GM12878 (cell line): Measurements from ENCODE around the gene CD3D. TPM values are rescaled to one million over a fixed set of nuclear protein-coding genes. Genes with fewer than 3 reads are reported as not detected.

Source experiments
- ATAC-seq: fragments of 200-7000 bp; cut with Tn5 transposase; 3 replicates; pipeline ENCODE4 v1.9.1; 2020; ENCODE audit warnings: mild to moderate bottlenecking, moderate library complexity
- BruUV-seq: library from RNA; stranded (reverse); fragments of 400-500 nt; replicated peaks from 2 replicates; lab custom pipeline; 2021; lab: Mats Ljungman, UMichigan
- CTCF ChIA-PET: fragments of 300-600 bp; sonication (Branson Sonifier 250); formaldehyde crosslinking; extraction: SDS; loops from one replicate; lab custom pipeline; 2021; ENCODE audit warnings: inconsistent platforms; lab: Yijun Ruan, JAX
- POLR2A ChIA-PET: fragments of 350-600 bp; formaldehyde crosslinking; extraction: SDS; loops from one replicate; lab custom pipeline; 2021; ENCODE audit warnings: inconsistent platforms; lab: Charles Lee
- RAD21 ChIA-PET: fragments of 300-600 bp; sonication (Branson Sonifier 250); formaldehyde crosslinking; loops from one replicate; lab custom pipeline; 2023; ENCODE audit warnings: antibody characterized with exemption; ENCODE audit not compliant: unreplicated experiment; lab: Charles Lee
- SMC1A ChIA-PET: fragments of 300-600 bp; sonication (Branson Sonifier 250); formaldehyde crosslinking; loops from one replicate; lab custom pipeline; 2023; ENCODE audit not compliant: unreplicated experiment, uncharacterized antibody; lab: Charles Lee
- DNase-seq: peaks from one replicate; pipeline ENCODE4 v3.0.0-alpha.2; 2011; ENCODE audit warnings: low read depth, low spot score
- FAIRE-seq: peaks from 3 replicates; lab custom pipeline; 2011; peaks lifted over from hg19 to GRCh38; lab: Jason Lieb, UNC
- H2AFZ ChIP-seq: 2 replicates; pipeline ENCODE4 v1.6.0; 2011; ENCODE audit warnings: low read depth, low read length, control low read depth; ENCODE audit not compliant: control insufficient read depth
- H3K27ac ChIP-seq: 2 replicates; pipeline ENCODE4 v1.5.1; 2011; ENCODE audit warnings: control low read depth; ENCODE audit not compliant: control insufficient read depth, insufficient read depth
- H3K27me3 ChIP-seq, 2 experiments: replicated peaks in 1 of 2; 2 replicates each; pipeline versions ENCODE4 v1.6.0 to v1.6.1; 2011; ENCODE audit warnings: low read length in 1 of 2; ENCODE audit not compliant: control insufficient read depth in 2 of 2, insufficient read depth in 2 of 2
- H3K36me3 ChIP-seq, 2 experiments: 2 replicates each; pipeline ENCODE4 v1.5.1; 2011; ENCODE audit warnings: low read length in 1 of 2; ENCODE audit not compliant: control insufficient read depth in 2 of 2, insufficient read depth in 2 of 2
- H3K4me1 ChIP-seq: 2 replicates; pipeline ENCODE4 v1.6.1; 2011; ENCODE audit warnings: mild to moderate bottlenecking, low read length, moderate library complexity, mixed read lengths; ENCODE audit not compliant: control insufficient read depth, insufficient read depth
- H3K4me2 ChIP-seq: 2 replicates; pipeline ENCODE4 v1.6.0; 2011; ENCODE audit warnings: control low read depth; ENCODE audit not compliant: control insufficient read depth, insufficient read depth
- H3K4me3 ChIP-seq: fragments of 200-600 bp; sonication (generic); 2 replicates; pipeline ENCODE4 v1.5.1; 2016
- H3K79me2 ChIP-seq: 2 replicates; pipeline ENCODE4 v1.6.0; 2011; ENCODE audit warnings: low read length; ENCODE audit not compliant: control insufficient read depth, insufficient read depth
- H3K9ac ChIP-seq: 2 replicates; pipeline ENCODE4 v1.8.0; 2011; ENCODE audit warnings: low read length, control low read depth, mixed read lengths; ENCODE audit not compliant: control insufficient read depth, insufficient read depth
- H3K9me3 ChIP-seq: replicated peaks from 3 replicates; pipeline ENCODE4 v1.5.1; 2011; ENCODE audit warnings: mild to moderate bottlenecking, low read length; ENCODE audit not compliant: control insufficient read depth, insufficient read depth
- H4K20me1 ChIP-seq: 2 replicates; pipeline ENCODE4 v1.6.0; 2011; ENCODE audit not compliant: control insufficient read depth, insufficient read depth
- BCLAF1 ChIP-seq: fragments of 450-650 bp; IDR thresholded peaks from 2 replicates; pipeline ENCODE4 v1.6.1; 2017; ENCODE audit warnings: antibody characterized with exemption, mild to moderate bottlenecking, moderate library complexity
- E2F8 ChIP-seq: fragments of 450-650 bp; IDR thresholded peaks from 2 replicates; pipeline ENCODE4 v1.6.1; 2018; ENCODE audit warnings: mild to moderate bottlenecking, low read depth, moderate library complexity; ENCODE audit not compliant: partially characterized antibody
- EZH2 ChIP-seq: IDR thresholded peaks from 2 replicates; pipeline ENCODE4 v1.6.1; 2012; ENCODE audit warnings: low read depth, mild to moderate bottlenecking, control low read depth, inconsistent platforms, low read length, borderline replicate concordance; ENCODE audit not compliant: control insufficient read depth
- FOXK2 ChIP-seq: fragments of 450-650 bp; IDR thresholded peaks from 2 replicates; pipeline ENCODE4 v1.6.1; 2017; ENCODE audit warnings: mild to moderate bottlenecking, moderate library complexity
- NFXL1 ChIP-seq: fragments of 450-650 bp; IDR thresholded peaks from 2 replicates; pipeline ENCODE4 v1.6.1; 2017; ENCODE audit warnings: antibody characterized with exemption, mild to moderate bottlenecking, borderline replicate concordance
- POLR2AphosphoS5 ChIP-seq: IDR thresholded peaks from 2 replicates; pipeline ENCODE4 v1.6.1; 2011; ENCODE audit warnings: mild to moderate bottlenecking, low read length, inconsistent platforms
- RBBP5 ChIP-seq: fragments of 200-600 bp; sonication (generic); conservative IDR thresholded peaks from 2 replicates; pipeline ENCODE4 v1.6.1; 2016
- RCOR1 ChIP-seq: conservative IDR thresholded peaks from 2 replicates; pipeline ENCODE4 v1.6.1; 2012; ENCODE audit warnings: low read depth, low read length, improper control_type of control experiment
- TARDBP ChIP-seq: IDR thresholded peaks from 2 replicates; pipeline ENCODE4 v1.6.1; 2016; ENCODE audit warnings: borderline replicate concordance
- ZNF207 ChIP-seq: fragments of 450-650 bp; IDR thresholded peaks from 2 replicates; pipeline ENCODE4 v1.6.1; 2014; ENCODE audit warnings: antibody characterized with exemption, mild to moderate bottlenecking, borderline replicate concordance
- ZZZ3 ChIP-seq: IDR thresholded peaks from 2 replicates; pipeline ENCODE4 v1.6.1; 2011; ENCODE audit warnings: low read depth; ENCODE audit not compliant: control insufficient read depth, insufficient read length
- WGBS: methylation state at CpG from one replicate; pipeline ENCODE4 v1.1.6; 2016; ENCODE audit warnings: low lambda C conversion rate; ENCODE audit not compliant: insufficient replicate concordance, insufficient coverage; ENCODE audit errors: missing lambda C conversion rate; 5-methylcytosine and 5-hydroxymethylcytosine counted together
- in situ Hi-C: fragments of 300-500 bp; cut with MboI; formaldehyde crosslinking; loops from 9 replicates; pipeline ENCODE4 v1.14.3; 2018; ENCODE audit warnings: mixed read lengths
- intact Hi-C: fragments of 100-400 bp; cut with micrococcal nuclease; formaldehyde crosslinking; loops from one replicate; pipeline ENCODE4 v1.14.2; 2022; ENCODE audit not compliant: unreplicated experiment
- polyA plus RNA-seq, 11 experiments: library from polyadenylated mRNA; depleted of rRNA in 4 of 11; unstranded in 6 of 11; stranded (reverse) in 5 of 11; fragments of >200 nt; fragmentation: Nextera tagmentation in 4 of 11; fragmentation: Illumina TruSeq in 1 of 11; extraction: Ambion mirVana in 4 of 11; extraction: Trizol in 1 of 11; gene quantifications; 1 replicate in 1 of 11; 2 replicates in 10 of 11; pipeline versions ENCODE4 v1.2.1 to v1.2.3, GENCODE V29; 2011 to 2016; ENCODE audit warnings: inconsistent platforms in 2 of 11, missing spikeins in 2 of 11, low read depth in 1 of 11
- total RNA-seq, 4 experiments: library from RNA; depleted of rRNA in 3 of 4; stranded (reverse); fragments of >200 nt in 3 of 4; fragmentation: Illumina TruSeq in 1 of 4; extraction: Trizol in 1 of 4; gene quantifications; 2 replicates each; pipeline versions ENCODE4 v1.2.1 to v1.2.3, GENCODE V29; 2013 to 2021
- TF ChIP-seq, protein P1 (sequence below): fragments of 450-650 bp; IDR thresholded peaks from 2 replicates; pipeline ENCODE4 v1.6.1; 2017; ENCODE audit warnings: low read depth, mild to moderate bottlenecking, moderate library complexity
- TF ChIP-seq, protein P2 (sequence below): fragments of 450-650 bp; IDR thresholded peaks from 2 replicates; pipeline ENCODE4 v1.6.1; 2016; ENCODE audit warnings: mild to moderate bottlenecking

The CD3D gene
- total and polyA plus RNA-seq, 10 of the 15 experiments (the other 5 are each of a cell fraction or from before 2014, with no cell fraction given): 0.13 to 0.69 (median 0.29) TPM; not detected in 6

- TF ChIP-seq, protein P1, sequence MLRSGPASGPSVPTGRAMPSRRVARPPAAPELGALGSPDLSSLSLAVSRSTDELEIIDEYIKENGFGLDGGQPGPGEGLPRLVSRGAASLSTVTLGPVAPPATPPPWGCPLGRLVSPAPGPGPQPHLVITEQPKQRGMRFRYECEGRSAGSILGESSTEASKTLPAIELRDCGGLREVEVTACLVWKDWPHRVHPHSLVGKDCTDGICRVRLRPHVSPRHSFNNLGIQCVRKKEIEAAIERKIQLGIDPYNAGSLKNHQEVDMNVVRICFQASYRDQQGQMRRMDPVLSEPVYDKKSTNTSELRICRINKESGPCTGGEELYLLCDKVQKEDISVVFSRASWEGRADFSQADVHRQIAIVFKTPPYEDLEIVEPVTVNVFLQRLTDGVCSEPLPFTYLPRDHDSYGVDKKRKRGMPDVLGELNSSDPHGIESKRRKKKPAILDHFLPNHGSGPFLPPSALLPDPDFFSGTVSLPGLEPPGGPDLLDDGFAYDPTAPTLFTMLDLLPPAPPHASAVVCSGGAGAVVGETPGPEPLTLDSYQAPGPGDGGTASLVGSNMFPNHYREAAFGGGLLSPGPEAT: no peak
- no peak for TF ChIP-seq E2F8
Observed at GRCh38 chr11:118353084-118353710, 10.7 kb upstream of the CD3D start (continued).

DNA sequence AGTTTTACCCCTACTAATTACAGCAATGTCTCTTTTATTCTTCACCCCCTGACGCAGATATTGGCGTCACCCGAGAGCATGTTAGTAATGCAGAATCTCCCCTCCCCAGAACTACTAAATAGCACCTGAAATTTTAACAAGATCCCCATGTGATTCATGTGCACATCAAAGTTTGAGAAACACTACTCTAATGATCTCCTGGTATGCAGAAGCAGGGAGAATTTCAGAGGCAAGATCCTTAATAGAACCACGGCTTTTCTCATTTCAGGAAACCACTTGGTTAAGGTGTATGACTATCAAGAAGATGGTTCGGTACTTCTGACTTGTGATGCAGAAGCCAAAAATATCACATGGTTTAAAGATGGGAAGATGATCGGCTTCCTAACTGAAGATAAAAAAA, 7.0 kb upstream of the CD3D start:
- H3K4me1 ChIP-seq: no peaks in the 10 kb centered on the region
- no peaks in the 10 kb centered on the region for H3K36me3 ChIP-seq
- ChIA-PET POLR2A (interaction anchor here (0.5 kb wide), 1 partner anchor 55 kb away, joined by 3 read pairs; no protein-coding TSS in a partner anchor), CTCF (interaction anchor here (1.2 to 8.9 kb wide), 3 partner anchors 41 to 151 kb away, joined by 3 to 72 read pairs (median 58); no protein-coding TSS in a partner anchor), SMC1A (interaction anchor here (1.1 to 3.9 kb wide), 3 partner anchors 53 to 151 kb away, joined by 5 to 15 read pairs (median 6); no protein-coding TSS in a partner anchor), RAD21 (interaction anchor here (2.4 kb wide), 1 partner anchor 54 kb away, joined by 16 read pairs; no protein-coding TSS in a partner anchor)
- no peak overlapping the region for H2AFZ ChIP-seq
- H3K4me2 ChIP-seq: no peak overlapping the region
- WGBS: 42% methylated on average over 6 of the region's 6 CpGs
- no peak for DNase-seq
- no peaks in the 10 kb centered on the region for H4K20me1 ChIP-seq
- no peak overlapping the region for H3K4me3 ChIP-seq
- no peaks in the 10 kb centered on the region for H3K79me2 ChIP-seq
- FAIRE-seq: no peak
- in situ Hi-C loops: loop anchor here (5.0 kb wide), 1 partner anchor 152 kb away; no protein-coding TSS in a partner anchor
- H3K9me3 ChIP-seq: no peaks in the 10 kb centered on the region
- intact Hi-C loops: no loop called here
- no peak for ATAC-seq
- H3K27ac ChIP-seq: no peak overlapping the region
- H3K27me3 ChIP-seq: peaks cover 0 to 4% of the 10 kb centered on the region in 2 experiments; a peak in 2 of 4 replicates
- BruUV-seq: no TSS peak
- no peak overlapping the region for H3K9ac ChIP-seq
- no peak for TF ChIP-seq FOXK2
- no peak for TF ChIP-seq BCLAF1
- no peak for TF ChIP-seq POLR2AphosphoS5
- no peak for TF ChIP-seq RCOR1
- TF ChIP-seq RBBP5: no peak
- TF ChIP-seq EZH2: no peak
- TF ChIP-seq, protein P2, sequence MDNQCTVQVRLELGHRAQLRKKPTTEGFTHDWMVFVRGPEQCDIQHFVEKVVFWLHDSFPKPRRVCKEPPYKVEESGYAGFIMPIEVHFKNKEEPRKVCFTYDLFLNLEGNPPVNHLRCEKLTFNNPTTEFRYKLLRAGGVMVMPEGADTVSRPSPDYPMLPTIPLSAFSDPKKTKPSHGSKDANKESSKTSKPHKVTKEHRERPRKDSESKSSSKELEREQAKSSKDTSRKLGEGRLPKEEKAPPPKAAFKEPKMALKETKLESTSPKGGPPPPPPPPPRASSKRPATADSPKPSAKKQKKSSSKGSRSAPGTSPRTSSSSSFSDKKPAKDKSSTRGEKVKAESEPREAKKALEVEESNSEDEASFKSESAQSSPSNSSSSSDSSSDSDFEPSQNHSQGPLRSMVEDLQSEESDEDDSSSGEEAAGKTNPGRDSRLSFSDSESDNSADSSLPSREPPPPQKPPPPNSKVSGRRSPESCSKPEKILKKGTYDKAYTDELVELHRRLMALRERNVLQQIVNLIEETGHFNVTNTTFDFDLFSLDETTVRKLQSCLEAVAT: no peak
- TF ChIP-seq TARDBP: no peak
- TF ChIP-seq NFXL1: no peak
- TF ChIP-seq ZZZ3: no peak
- TF ChIP-seq ZNF207: no peak
